GM18502 (cell line): ENCODE results near the gene ELL2.
"Not testable (repeated sequence)": the region's sequence is repeated elsewhere in the genome, so short reads cannot be mapped to it uniquely, and the experiment has no call there.

Experiments
- ATAC-seq: cut with Tn5 transposase; IDR thresholded peaks from one replicate; pipeline ENCODE4 v1.9.1; 2021; ENCODE audit warnings: mild to moderate bottlenecking; ENCODE audit not compliant: unreplicated experiment, poor library complexity

The ELL2 gene

DNA sequence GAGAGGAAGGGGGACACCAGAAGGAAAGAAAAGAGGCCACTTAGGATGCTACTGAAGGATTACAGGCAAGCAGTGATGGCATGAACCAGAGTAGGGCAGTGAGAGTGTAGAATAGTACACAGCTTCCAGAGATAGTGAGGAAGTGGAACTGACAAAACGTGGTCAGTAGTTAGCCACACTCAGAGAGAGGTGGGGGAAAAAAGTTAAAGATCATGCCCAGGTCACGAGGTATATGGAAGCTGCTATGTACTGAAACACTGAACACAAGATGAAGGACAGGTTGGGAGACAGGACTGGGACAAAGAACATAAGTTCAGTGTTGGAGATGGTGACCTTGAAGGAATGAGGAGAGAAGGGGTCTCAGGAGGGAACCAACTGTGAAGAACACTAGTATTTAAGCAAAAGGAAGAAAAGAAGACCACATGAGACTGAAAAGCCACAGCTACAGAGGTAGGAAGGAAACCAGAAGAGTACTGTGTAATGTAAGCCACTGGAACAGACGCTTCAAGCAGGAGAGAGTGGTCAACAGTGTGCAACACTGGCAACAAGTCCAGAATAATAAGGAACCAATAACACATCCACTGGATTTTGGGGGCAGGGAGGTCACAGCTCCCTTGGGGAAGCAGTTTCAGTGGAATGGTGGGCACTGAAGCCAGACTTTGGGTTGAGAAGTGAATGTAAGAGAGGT lies 45.5 kb downstream of the ELL2 start:
- ATAC-seq, result peak; percentile 81

DNA sequence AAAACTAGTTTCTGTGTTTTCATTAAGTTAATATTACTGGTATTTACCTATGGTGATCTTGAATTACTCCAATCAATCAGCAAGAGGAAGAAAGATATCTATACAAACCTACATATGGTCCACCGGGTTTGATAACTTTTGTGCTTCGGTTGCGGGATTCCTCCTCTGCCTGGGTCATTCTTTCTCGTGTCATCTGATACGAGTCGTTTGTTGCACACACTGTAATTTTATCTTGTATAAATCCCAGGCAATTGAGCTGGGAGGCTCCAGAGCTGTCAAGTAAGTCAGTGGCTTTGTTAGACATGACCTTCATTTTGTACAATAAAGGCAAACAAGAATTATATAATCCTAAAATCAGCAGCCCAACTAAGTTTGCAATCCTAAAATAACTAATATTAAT lies 48.0 kb downstream of the ELL2 start:
- no peak for ATAC-seq

DNA sequence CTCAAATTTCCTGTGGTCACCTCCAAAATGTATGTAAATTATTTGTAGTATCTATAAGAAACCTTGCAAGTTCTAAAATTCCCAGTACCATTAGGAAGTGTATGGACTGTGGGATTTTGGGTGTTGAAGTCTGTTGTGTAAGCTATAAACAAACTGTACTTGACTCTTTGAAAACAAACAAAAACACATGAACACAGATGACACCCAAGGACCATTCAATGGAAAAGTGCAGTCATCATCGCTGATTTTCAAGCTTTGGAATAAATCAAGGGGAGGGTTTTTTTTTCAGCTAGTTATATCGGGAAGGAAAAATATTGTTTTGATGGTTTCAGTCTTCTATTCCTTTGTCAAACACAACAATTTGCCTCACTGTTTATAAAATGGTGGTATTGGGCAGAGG lies 49.6 kb downstream of the ELL2 start:
- ATAC-seq, result no peak

DNA sequence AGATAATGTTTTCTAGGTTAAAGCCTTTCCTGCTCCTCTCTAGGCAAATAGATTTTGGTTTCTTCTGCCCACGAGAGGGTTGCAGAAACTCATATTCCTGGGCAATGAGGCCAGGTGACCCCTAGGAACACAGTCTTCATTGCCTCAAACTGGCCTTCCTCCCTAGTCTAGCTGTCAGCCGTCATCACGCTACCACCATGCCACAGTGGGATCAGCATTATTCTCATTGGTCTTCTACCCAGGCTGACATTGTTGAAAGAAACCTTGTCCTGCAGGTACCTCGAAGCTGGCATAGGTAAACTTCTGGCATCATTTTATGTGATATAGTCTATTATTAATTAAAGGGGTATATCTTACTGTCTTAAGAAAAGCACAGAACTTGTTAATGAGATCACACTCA lies 51.1 kb downstream of the ELL2 start:
- no peak for ATAC-seq

DNA sequence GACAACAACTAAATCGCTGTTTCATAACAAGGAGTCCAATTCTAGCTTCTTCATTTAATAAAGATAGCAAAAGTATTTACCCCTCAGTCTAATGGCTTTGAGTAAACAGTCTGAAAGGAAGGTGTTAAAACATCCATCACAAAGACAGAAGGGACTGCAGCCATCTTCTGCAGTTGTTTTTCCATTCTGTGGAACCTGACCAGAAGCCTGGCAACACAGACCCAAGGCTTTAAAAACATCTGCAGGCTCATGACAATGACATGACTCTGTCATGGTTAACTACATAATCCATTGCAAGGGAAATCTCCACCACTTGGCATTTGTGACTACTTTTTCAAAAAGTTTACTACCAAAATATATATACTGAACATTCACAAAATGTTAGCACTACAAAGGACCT lies 51.9 kb downstream of the ELL2 start:
- no peak for ATAC-seq

DNA sequence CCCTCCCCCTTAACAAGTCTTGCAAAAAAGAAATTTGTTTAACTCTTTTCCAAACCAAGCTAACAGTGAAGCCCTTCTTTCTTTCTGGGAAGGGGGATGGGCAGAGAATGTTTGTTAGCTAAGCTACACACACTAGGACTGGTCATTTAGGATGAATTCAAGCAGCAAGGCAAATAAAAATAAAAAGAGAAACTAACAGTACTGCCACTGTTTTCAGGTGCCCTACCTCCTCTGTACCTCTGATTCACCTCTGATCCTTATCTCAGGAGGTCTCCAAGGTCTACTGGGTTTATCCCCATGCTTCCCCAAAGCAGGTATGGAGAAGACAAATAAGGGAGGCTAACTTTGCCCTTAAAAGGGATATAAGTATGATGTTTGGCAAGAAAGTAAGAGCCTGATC lies 52.9 kb downstream of the ELL2 start:
- ATAC-seq, result no peak

DNA sequence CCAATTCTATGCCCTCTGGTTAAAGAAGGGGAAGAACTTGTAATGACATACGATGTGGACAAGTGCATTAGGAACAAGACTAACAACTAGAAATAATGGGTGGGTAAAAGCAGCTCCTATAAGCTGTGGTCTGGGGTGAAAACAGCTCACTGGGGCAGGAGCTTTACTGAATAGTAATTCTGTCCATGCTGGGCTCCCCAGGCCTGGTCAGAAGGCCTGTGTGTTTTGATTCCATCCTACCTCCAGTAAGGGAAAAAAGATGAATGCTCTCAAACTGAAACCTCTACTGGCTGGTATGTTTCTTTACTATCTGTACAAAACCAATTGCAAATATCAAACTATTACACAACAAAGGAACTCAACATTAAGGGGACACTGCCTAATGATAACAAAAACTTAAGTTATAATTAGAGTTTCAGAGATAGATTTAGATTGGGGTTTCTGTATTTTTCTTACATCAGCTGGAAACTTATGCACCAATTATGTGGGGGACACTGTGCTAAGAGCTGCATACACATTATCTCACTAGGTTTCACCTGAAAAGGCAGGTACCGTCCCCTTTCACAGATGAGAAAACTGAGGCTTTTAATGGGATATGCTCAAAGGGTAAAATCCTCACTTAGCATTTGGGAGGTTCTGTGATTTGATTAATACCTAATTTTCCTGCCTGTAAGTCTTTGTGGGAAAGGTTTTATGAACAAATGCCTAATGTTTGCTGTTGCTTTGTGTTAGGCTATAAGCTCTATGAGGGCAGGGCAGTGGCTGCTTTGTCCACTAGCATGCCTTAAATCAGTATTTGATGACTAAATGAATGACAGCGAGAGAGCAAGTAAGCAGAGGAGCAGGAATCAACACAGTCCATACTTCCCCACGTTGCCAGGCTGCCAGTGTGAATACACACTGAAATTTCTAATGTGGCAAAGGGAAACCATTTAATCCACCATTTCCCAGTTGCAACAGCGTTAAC lies 53.6 kb downstream of the ELL2 start:
- no peak for ATAC-seq

DNA sequence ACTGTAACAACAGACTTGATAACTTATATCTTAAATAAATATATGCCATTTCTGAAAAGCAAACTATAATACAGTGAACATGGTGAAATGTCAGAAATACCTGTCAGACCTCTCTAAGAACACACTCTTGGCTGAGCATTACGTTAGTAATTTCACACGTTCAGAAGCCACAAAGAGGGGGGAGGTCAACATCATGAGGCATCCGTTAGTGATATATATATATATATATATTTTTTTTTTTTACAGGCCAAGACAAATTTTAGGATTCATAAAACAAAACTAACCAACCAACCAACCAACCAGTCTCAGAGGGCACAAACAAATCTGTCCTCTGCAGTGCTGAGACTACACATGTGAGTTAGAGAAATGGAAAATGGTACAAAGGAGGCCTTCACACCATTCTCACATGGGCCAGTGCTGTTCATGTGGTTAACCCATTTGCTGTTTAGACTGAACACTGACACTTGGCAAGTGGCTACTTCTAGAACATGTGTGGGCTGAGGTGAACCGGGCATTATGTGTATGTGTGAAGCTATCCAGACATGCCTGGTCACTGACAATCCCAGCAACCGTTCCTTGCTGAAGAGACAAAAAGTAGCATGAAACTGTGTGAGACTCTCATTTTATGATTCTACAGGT lies 54.5 kb downstream of the ELL2 start:
- no peak for ATAC-seq

DNA sequence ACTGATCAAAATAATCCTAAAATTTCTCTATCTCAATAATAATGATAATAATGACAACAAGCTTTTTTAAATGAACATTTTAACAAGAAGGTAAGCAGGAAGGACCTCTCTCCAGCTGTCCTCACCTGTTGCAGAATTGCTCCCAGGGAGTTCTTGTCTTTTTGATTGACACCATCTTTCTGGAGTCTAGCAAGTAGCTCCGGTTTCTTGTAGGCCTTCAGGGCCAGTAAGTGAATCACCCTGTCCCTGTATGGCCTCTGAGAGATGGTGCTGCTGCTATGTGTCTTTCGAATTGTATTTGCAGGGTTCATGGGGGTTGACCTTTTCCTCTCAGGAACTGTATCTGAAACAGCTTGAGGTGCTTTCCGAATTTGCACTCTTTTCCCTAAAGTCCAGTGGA lies 55.3 kb downstream of the ELL2 start:
- ATAC-seq, result not testable (repeated sequence)

DNA sequence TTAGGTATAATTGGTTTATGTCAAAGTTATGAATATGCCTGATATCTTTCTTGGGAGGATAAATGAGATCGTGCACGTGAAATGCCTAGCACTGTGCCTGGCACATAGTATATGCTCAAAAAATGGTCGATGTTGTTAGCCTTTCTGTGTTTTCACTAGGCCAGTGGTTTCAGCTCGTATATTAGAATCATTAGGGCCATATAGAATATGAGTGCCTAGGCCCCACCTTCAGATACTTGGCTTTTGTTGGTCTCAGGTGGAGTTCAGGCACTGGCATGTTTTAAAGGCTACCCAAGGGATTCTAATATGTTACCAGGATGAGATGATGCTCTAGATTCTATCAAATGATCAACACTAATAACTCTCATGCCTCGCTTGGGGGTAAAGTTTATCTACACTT lies 56.8 kb downstream of the ELL2 start:
- no peak for ATAC-seq

DNA sequence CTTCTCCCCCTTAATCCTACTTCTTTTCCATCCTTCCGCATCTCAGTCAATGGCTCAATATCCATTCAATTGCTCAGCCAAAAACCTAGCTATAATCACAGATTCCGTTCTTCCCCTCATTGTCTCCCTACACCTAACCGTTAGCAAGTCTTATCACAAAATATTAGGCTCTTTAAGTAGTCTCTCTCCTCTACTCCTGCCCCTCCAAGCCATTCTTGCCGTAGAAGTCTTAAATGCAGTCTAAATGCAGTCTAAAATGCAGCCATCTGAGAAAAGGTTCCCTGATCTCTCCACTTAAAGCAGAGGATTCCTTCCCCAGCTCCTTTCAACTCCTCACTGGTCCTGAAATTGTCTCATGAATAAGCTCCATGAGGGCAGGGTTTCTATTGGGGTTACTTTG lies 57.8 kb downstream of the ELL2 start:
- no peak for ATAC-seq

DNA sequence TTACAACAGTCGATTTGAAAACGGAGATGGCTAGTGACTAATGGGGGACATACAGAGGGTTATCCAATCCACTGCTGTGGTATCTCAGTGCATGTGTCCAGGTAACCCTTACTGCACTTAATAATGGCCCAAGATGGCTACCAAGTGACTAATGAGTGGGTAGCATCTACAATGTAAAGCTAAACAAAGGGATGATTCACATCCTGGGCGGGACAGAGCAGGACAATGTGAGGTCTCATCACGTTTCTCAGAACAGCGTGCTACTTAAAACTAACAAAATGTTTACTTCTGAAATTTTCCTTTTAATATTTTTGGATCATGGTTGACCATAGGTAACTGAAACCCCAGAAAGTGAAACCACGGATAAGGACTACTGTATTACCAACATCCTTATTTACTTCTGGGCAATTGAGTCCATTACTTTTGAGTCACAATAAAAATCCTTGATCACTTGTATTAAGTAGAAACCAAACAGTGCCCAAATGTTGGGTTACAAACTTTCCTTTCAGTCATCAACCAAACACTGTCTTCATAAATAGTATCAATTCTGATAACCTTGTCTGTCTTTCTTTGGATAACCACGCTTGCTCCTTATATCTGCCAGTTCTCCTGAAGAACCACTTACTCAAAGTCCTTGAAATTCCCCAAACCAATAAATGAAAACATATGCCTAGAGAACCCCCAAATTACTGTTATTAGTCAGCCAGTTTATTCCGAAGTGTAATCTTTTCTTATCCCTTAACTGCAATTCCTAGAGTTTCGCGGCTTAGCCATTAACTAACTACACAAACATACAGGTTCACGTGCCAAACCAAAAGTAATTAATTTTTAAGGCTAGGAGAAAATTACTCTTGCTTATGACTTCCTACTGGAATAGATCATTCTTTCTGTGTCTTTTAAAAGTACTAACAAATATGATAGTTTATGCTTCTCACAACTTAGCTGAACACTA lies 59.7 kb downstream of the ELL2 start:
- no peak for ATAC-seq

DNA sequence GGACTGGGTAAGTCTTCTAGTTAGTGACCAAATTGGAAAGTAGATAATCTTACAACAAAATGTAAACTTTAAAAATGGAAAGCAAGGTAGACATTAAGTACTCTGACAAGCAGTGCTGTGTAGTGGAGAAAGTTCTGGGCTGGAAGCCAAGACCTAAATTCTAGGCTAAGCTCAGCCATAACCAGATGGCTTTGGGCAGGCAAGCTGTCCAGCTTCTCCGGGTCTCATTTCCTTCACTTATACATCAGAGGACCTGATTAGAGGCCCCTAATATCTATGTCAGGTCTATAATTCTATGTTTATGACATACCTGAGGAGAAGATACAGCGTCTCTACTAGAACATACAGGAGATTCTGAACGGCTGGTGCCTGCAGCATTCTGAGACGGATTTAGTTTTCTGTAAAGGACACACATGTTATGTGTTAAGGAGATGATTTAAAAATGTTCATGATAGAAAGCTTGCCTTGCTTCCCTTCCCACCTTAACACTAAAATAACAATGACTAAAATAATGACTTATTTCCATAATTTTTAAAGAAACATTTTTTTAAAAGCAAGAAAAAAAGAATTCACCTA lies 61.2 kb downstream of the ELL2 start:
- no peak for ATAC-seq

DNA sequence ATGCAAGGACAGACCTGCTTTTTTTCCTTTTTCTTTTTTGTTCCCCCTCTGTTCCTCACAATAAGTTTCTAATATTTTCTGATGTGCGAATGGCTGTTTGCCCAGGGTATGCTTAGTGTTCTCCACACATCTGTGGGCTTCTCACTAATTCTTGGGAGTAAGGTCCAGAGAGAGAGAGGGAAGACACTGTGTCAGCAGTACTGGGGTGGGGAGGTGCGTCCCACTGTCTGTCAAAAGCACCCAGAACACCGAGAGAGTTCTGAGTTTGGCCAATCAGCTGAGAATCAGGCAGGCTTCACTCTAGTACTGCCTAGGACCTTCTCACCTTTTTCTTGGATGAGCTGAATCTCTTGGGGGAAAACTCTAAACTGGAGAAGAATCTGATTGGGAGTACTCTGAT lies 61.8 kb downstream of the ELL2 start:
- ATAC-seq, result no peak

DNA sequence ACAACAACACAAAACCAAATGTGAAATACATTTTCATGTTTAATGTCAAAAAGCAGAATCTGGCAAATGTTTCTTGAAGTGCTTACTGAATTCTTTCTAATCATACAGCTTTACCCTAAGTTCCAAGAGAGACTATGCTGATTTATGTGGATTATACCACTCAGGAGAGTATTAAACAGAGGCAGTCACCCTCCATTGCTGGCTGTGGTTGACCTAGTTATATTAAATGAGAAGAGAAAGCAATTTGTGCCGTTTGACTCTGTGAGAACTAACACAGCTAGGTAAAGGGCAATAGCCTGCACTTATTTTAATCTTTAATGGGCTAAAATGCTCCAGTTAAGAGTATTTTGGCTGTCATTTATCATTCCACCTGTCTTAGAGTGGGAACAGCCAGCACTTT lies 62.6 kb downstream of the ELL2 start:
- no peak for ATAC-seq

DNA sequence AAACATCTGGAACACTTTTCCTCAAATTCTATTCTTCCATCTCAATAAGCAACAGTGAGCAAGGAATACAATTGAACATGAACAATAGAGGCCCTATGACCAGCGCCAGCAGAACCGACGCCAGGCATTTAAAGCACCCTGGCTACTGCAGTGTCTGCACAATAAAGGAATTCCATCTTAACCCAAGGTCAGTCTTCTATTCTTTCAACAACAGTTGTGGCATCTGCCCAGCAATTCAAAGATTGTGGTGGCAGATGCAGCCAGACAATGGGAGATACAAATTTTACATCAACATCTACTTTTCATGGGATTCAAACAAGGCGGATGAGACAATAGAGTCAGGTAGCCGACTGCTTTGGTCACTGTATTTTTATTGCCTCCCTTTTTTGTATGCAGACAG lies 65.9 kb downstream of the ELL2 start:
- no peak for ATAC-seq

DNA sequence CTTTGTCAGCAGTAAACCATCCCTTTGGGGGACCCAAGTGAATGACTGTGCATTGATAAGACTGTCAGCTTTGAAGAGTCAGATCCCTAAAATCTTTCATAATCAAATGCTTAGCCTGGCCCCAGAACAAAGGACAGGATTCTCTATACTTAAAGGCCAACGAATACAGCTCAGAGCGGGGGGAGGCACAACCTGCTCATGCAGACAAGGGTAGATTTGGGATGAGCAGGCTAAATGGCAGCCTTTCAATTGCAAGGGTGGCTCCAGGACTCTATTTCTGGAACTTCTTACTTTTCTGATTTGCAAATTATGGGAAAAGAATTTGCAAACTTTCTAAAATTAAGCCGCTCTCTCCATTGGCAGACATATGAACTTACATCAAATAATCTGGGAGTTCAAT lies 66.4 kb downstream of the ELL2 start:
- ATAC-seq, result no peak

DNA sequence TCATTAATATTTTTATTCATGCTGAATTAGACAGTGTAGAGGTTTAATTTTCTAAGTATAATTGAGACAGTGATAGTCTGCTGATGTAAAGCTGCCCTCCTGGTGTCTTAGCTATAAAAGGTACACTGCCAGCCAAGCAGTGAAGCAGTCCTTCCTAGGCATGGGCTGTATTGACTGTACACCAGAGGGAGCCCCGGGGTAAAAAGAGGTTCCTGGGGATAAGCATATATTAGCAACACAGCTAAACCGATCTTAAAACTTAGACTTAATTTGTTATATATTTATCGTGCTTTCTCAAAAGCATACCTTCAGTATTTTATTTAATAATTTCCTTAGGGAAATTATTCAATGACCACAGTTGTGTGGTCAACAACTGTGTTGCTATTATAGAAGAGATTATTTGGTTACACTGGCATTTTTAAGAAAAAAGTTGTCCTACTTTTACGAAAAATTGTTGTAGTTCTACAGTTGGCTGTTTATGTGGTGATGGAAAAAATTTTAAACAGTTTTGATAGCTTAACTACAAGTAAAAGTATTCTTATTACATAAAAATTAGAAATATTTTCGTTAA lies 68.8 kb downstream of the ELL2 start:
- peak; percentile 63 for ATAC-seq

DNA sequence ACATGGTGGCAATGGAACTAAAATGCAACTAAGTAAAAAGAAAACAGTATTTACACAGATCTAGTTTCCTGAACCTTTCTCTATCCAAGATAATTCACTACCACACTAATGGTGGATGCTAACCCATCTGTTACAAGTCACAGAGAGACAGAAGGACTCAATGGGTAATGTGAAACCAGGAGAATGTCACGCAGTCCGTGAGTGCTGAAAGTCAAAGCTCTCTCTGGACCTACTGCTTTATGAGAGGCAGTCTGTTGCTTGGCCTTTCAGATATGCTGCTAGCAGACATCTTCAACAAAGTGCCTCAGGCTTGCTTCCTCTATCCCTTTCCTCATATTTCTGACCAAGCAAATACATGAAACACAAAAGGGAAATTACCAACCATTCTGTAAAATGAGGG lies 70.2 kb downstream of the ELL2 start:
- no peak for ATAC-seq

DNA sequence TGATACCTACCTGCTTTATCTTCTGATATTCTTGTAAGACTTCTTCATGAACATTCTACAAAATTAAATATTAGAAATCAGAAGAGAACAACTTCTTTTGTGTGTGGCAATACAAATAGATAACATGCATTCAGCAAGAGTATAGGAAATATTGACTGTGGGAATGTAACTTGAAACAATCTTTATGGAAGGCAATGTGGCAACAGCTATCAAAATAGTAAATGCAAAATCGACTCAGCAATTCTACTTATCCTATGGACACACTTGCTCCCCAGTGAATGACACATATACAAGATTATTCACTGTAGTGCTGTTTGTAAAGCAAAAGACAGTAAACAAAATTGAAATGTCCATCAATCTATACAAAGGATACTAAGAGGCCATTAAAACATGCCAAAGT lies 72.6 kb downstream of the ELL2 start:
- no peak for ATAC-seq
